GM23338 (cell line): Measurements from ENCODE around the gene TPM1. TPM values are rescaled to one million over a fixed set of nuclear protein-coding genes. Genes with fewer than 3 reads are reported as not detected.

Source experiments
- ATAC-seq: fragments of 200-7000 bp; cut with Tn5 transposase; 3 replicates; pipeline ENCODE4 v1.9.1; 2020
- DNase-seq: peaks from one replicate; pipeline ENCODE4 v3.0.0-alpha.2; 2015; ENCODE audit warnings: low spot score
- H2AFZ ChIP-seq: fragments of 200-600 bp; sonication (generic); 2 replicates; pipeline ENCODE4 v1.8.0; 2016; ENCODE audit warnings: antibody characterized with exemption, mild to moderate bottlenecking, moderate library complexity
- H3F3A ChIP-seq: fragments of 200-600 bp; sonication (generic); replicated peaks from 2 replicates; pipeline ENCODE4 v1.8.0; 2017; ENCODE audit warnings: antibody characterized with exemption, mixed run types, low read depth
- H3K27ac ChIP-seq: fragments of 200-600 bp; sonication (generic); 2 replicates; pipeline ENCODE4 v1.6.1; 2016; ENCODE audit warnings: low read depth
- H3K27me3 ChIP-seq: fragments of 200-600 bp; sonication (generic); 2 replicates; pipeline ENCODE4 v1.8.0; 2016; ENCODE audit warnings: mild to moderate bottlenecking, mixed run types, moderate library complexity; ENCODE audit not compliant: insufficient read depth
- H3K36me3 ChIP-seq: fragments of 200-600 bp; sonication (generic); 2 replicates; pipeline ENCODE4 v1.8.0; 2016; ENCODE audit warnings: mild to moderate bottlenecking; ENCODE audit not compliant: insufficient read depth
- H3K4me1 ChIP-seq: fragments of 200-600 bp; sonication (generic); 2 replicates; pipeline ENCODE4 v1.8.0; 2016; ENCODE audit warnings: mild to moderate bottlenecking, moderate library complexity; ENCODE audit not compliant: insufficient read depth
- H3K4me2 ChIP-seq: fragments of 200-600 bp; sonication (generic); 2 replicates; pipeline ENCODE4 v1.7.1; 2017; ENCODE audit warnings: mixed run types
- H3K4me3 ChIP-seq: fragments of 200-600 bp; sonication (generic); 2 replicates; pipeline ENCODE4 v1.6.1; 2016; ENCODE audit warnings: mixed run types
- H3K79me2 ChIP-seq: fragments of 200-600 bp; sonication (generic); replicated peaks from 2 replicates; pipeline ENCODE4 v1.8.0; 2017; ENCODE audit warnings: mild to moderate bottlenecking; ENCODE audit not compliant: insufficient read depth
- H3K9me2 ChIP-seq: fragments of 200-600 bp; sonication (generic); 2 replicates; pipeline ENCODE4 v1.8.0; 2017; ENCODE audit not compliant: insufficient read depth
- H4K20me1 ChIP-seq: fragments of 200-600 bp; sonication (generic); replicated peaks from 2 replicates; pipeline ENCODE4 v1.8.0; 2017; ENCODE audit warnings: mild to moderate bottlenecking; ENCODE audit not compliant: insufficient read depth
- H3K27ac Mint-ChIP-seq: 2 replicates; pipeline ENCODE4 v1.8.0; 2020; ENCODE audit warnings: inconsistent platforms, mild to moderate bottlenecking, moderate library complexity, mixed read lengths
- H3K27me3 Mint-ChIP-seq: 3 replicates; pipeline ENCODE4 v1.8.0; 2022; ENCODE audit warnings: low read depth, mild to moderate bottlenecking, moderate library complexity, mixed read lengths, inconsistent platforms; ENCODE audit not compliant: insufficient read depth, poor library complexity
- H3K36me3 Mint-ChIP-seq: 3 replicates; pipeline ENCODE4 v1.8.0; 2021; ENCODE audit warnings: low read depth, mild to moderate bottlenecking, inconsistent platforms, moderate library complexity, mixed read lengths
- H3K4me1 Mint-ChIP-seq: 3 replicates; pipeline ENCODE4 v1.8.0; 2020; ENCODE audit warnings: mild to moderate bottlenecking, inconsistent platforms, mixed read lengths
- H3K4me3 Mint-ChIP-seq: 3 replicates; pipeline ENCODE4 v1.8.0; 2021; ENCODE audit warnings: moderate library complexity, mild to moderate bottlenecking, inconsistent platforms, mixed read lengths
- H3K9me3 Mint-ChIP-seq: 3 replicates; pipeline ENCODE4 v1.8.0; 2020; ENCODE audit warnings: moderate library complexity, mild to moderate bottlenecking, inconsistent platforms, mixed read lengths
- CREB1 ChIP-seq: fragments of 250-450 bp; sonication (Bioruptor Pico); IDR thresholded peaks from 2 replicates; pipeline ENCODE4 v1.5.0; 2020; ENCODE audit warnings: low read depth, mild to moderate bottlenecking, moderate library complexity
- CTCF ChIP-seq, 2 experiments: fragments of 200-600 bp in 1 of 2; sonication (generic) in 1 of 2; conservative IDR thresholded peaks; 2 replicates each; pipeline versions ENCODE4 v1.5.1 to v1.6.1; 2016 to 2017; ENCODE audit warnings: antibody characterized with exemption in 2 of 2, low read depth in 2 of 2, mild to moderate bottlenecking in 2 of 2, moderate library complexity in 1 of 2
- ETS1 ChIP-seq: IDR thresholded peaks from 2 replicates; pipeline ENCODE4 v1.6.1; 2016; ENCODE audit warnings: antibody characterized with exemption
- EZH2 ChIP-seq: fragments of 200-600 bp; sonication (generic); IDR thresholded peaks from one replicate; pipeline ENCODE4 v1.8.0; 2017; ENCODE audit warnings: antibody characterized with exemption, mild to moderate bottlenecking, low read depth; ENCODE audit not compliant: unreplicated experiment
- EZH2phosphoT487 ChIP-seq: fragments of 200-600 bp; sonication (generic); IDR thresholded peaks from one replicate; pipeline ENCODE4 v1.8.1; 2018; ENCODE audit warnings: antibody characterized with exemption; ENCODE audit not compliant: unreplicated experiment
- JUNB ChIP-seq: IDR thresholded peaks from one replicate; pipeline ENCODE4 v1.6.1; 2016; ENCODE audit warnings: antibody characterized with exemption; ENCODE audit not compliant: unreplicated experiment
- NANOG ChIP-seq: IDR thresholded peaks from 2 replicates; pipeline ENCODE4 v1.6.1; 2016; ENCODE audit warnings: antibody characterized with exemption, borderline replicate concordance
- POLR2AphosphoS5 ChIP-seq: IDR thresholded peaks from 2 replicates; pipeline ENCODE4 v1.6.1; 2016; ENCODE audit warnings: antibody characterized with exemption, low read depth
- REST ChIP-seq: IDR thresholded peaks from one replicate; pipeline ENCODE4 v1.6.1; 2018; ENCODE audit warnings: antibody characterized with exemption; ENCODE audit not compliant: unreplicated experiment
- STAT1 ChIP-seq: IDR thresholded peaks from one replicate; pipeline ENCODE4 v1.6.1; 2016; ENCODE audit warnings: antibody characterized with exemption; ENCODE audit not compliant: unreplicated experiment
- ZNF114 ChIP-seq: fragments of 250-450 bp; sonication (Bioruptor Pico); IDR thresholded peaks from 2 replicates; pipeline ENCODE4 v1.5.0; 2020; ENCODE audit warnings: mild to moderate bottlenecking, moderate library complexity
- ZNF331 ChIP-seq: fragments of 250-450 bp; sonication (Bioruptor Pico); IDR thresholded peaks from 2 replicates; pipeline ENCODE4 v1.5.0; 2020; ENCODE audit warnings: low read depth, mild to moderate bottlenecking, moderate library complexity
- ZNF462 ChIP-seq: fragments of 250-450 bp; sonication (Bioruptor Pico); IDR thresholded peaks from 2 replicates; pipeline ENCODE4 v1.5.0; 2020; ENCODE audit warnings: mild to moderate bottlenecking, moderate library complexity
- polyA plus RNA-seq: library from polyadenylated mRNA; unstranded; fragments of >200 nt; fragmentation: Nextera tagmentation; extraction: Ambion mirVana; gene quantifications from 2 replicates; pipeline ENCODE4 v1.2.1, GENCODE V29; 2016
- total RNA-seq: library from RNA; depleted of rRNA; stranded (reverse); fragments of >200 nt; shearing (Covaris generic); gene quantifications from 2 replicates; pipeline ENCODE4 v1.2.3, GENCODE V29; 2014

TPM1 gene
- total and polyA plus RNA-seq, 2 experiments from 2014 or later, result 449 to 913 TPM

DNA sequence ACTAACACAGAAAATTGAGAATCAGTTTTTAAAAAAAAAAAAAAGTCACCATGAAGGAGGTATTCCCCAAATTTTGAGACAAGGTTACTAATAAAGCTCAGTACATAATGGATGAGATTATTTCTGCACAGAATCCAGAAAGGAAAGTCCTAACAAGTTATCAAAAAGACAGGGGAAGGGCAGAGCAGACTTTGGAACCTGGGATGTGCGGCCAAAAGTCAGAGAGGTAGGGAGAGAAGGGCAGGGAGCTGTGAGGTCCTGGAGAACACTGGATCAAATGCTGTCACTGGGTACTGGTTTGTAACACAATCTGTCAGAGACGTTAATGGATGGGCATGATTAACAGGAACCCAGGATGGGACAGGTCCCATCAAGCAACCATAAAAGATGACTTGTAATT, 67.0 kb downstream of the TPM1 start:
- DNase-seq (no peak), ATAC-seq (no peak)
- no peaks in the 10 kb centered on the region for H3K27me3 ChIP-seq
- no peak overlapping the region for H3K4me3 ChIP-seq
- no peak overlapping the region; the same call in 1 of the 2 replicates for H2AFZ ChIP-seq
- H3F3A ChIP-seq, result no peaks in the 10 kb centered on the region
- H3K27me3 Mint-ChIP-seq, result no peaks in the 10 kb centered on the region
- H3K27ac ChIP-seq, result no peak overlapping the region
- no peaks in the 10 kb centered on the region for H3K36me3 ChIP-seq
- no peaks in the 10 kb centered on the region for H3K36me3 Mint-ChIP-seq
- no peaks in the 10 kb centered on the region for H3K4me1 ChIP-seq
- no peak overlapping the region for H3K4me3 Mint-ChIP-seq
- no peaks in the 10 kb centered on the region for H3K9me2 ChIP-seq
- no peaks in the 10 kb centered on the region for H4K20me1 ChIP-seq
- H3K9me3 Mint-ChIP-seq, result peaks cover 4% of the 10 kb centered on the region; the same call in 1 of the 3 replicates
- H3K4me2 ChIP-seq, result no peak overlapping the region
- no peak overlapping the region for H3K27ac Mint-ChIP-seq
- no peak for TF ChIP-seq ZNF462
- TF ChIP-seq JUNB, result no peak
- no peak for TF ChIP-seq ETS1
- TF ChIP-seq NANOG, result no peak
- no peak for TF ChIP-seq EZH2phosphoT487
- no peak for TF ChIP-seq ZNF114 (CRISPR knock-in tag)
- TF ChIP-seq ZNF331 (CRISPR knock-in tag), result no peak
- TF ChIP-seq POLR2AphosphoS5, result no peak
- no peak for TF ChIP-seq STAT1
- no peak for TF ChIP-seq CTCF (conservative IDR thresholded peaks at IDR 0.05; ENCODE audit: low read depth in 2 of 2)
- no peak for TF ChIP-seq REST
- TF ChIP-seq CREB1 (CRISPR knock-in tag), result no peak
- no peak for TF ChIP-seq EZH2
- no peaks in the 10 kb centered on the region for H3K4me1 Mint-ChIP-seq
- no peaks in the 10 kb centered on the region for H3K79me2 ChIP-seq
